ENCODE data around the gene AMELX.

Gene AMELX

GRCh38 chrX:11267425-11267824, 25.8 kb upstream of the AMELX start:
- no peak overlapping the region for H3K4me2 ChIP-seq (ENCODE audit: low read length)
- no peak overlapping the region for H3K9ac ChIP-seq
- no peak for TF ChIP-seq CTCF (IDR thresholded peaks at IDR 0.05)
- no peaks in the 10 kb centered on the region for H3K4me1 ChIP-seq
- H3K4me3 ChIP-seq (ENCODE audit: low read depth, low read length) = no peak overlapping the region
- no peaks in the 10 kb centered on the region for H3K36me3 ChIP-seq (ENCODE audit: control insufficient read depth, insufficient read depth, low read length)
- H3K79me2 ChIP-seq = no peaks in the 10 kb centered on the region
- no peaks in the 10 kb centered on the region for H3K9me3 ChIP-seq (ENCODE audit: control insufficient read depth, low read length)
- no peak overlapping the region for H3K27ac ChIP-seq
- H3K27me3 ChIP-seq (ENCODE audit: control insufficient read depth, insufficient read depth, low read length) = no peaks in the 10 kb centered on the region
- no peak overlapping the region for H2AFZ ChIP-seq

GRCh38 chrX:11269006-11269405, 24.2 kb upstream of the AMELX start:
- no peak overlapping the region for H2AFZ ChIP-seq
- no peak overlapping the region for H3K4me2 ChIP-seq (ENCODE audit: low read length)
- H3K9me3 ChIP-seq (ENCODE audit: control insufficient read depth, low read length) = no peaks in the 10 kb centered on the region
- no peak overlapping the region for H3K4me3 ChIP-seq (ENCODE audit: low read depth, low read length)
- H3K4me1 ChIP-seq = no peaks in the 10 kb centered on the region
- H3K27ac ChIP-seq = no peak overlapping the region
- no peak for TF ChIP-seq CTCF (IDR thresholded peaks at IDR 0.05)
- no peak overlapping the region for H3K9ac ChIP-seq
- no peaks in the 10 kb centered on the region for H3K36me3 ChIP-seq (ENCODE audit: control insufficient read depth, insufficient read depth, low read length)
- no peaks in the 10 kb centered on the region for H3K79me2 ChIP-seq
- no peaks in the 10 kb centered on the region for H3K27me3 ChIP-seq (ENCODE audit: control insufficient read depth, insufficient read depth, low read length)

DNA sequence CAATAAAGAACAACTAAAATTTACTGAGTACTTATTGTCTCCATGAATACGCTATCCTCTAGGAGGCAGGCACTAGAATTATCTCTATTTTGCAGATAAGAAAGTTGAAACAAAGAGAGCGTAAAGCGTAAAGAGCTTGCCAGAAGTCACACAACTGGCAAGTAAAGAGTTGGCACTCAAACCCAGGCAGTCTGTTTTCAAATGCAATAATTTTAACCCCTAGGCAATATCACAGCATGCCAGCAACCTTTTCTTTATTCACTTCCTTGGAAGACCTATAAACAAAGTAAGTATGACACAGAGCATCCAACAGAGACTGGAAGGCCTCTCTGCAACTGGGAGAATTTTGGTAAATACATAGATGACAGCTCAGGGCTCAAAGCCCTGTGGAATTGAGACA, 23.2 kb upstream of the AMELX start:
- no peak overlapping the region for H3K4me3 ChIP-seq (ENCODE audit: low read depth, low read length)
- no peaks in the 10 kb centered on the region for H3K79me2 ChIP-seq
- no peak overlapping the region for H3K27ac ChIP-seq
- no peak overlapping the region for H2AFZ ChIP-seq
- no peaks in the 10 kb centered on the region for H3K36me3 ChIP-seq (ENCODE audit: control insufficient read depth, insufficient read depth, low read length)
- TF ChIP-seq CTCF (IDR thresholded peaks at IDR 0.05) = no peak
- H3K4me1 ChIP-seq = no peaks in the 10 kb centered on the region
- no peaks in the 10 kb centered on the region for H3K27me3 ChIP-seq (ENCODE audit: control insufficient read depth, insufficient read depth, low read length)
- no peak overlapping the region for H3K4me2 ChIP-seq (ENCODE audit: low read length)
- H3K9me3 ChIP-seq (ENCODE audit: control insufficient read depth, low read length) = no peaks in the 10 kb centered on the region
- H3K9ac ChIP-seq = no peak overlapping the region

DNA sequence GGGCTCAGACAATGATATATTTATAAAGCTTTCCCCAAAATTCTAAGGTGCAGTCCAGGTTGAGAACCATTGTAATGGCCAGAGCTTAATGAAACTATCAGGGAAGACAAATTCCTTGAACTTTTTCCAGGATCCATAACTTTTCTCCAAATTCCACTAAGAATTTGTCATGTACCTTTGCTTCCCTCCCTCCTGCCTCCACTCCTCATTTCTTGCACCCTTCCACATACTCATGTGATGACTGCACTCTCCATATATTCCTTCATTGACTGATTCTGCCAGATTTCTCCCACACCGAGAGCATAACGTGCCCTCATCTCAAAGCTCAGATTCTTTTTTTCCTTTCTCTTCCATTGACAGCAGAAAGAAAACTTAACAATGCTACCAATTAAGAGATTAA, 20.9 kb upstream of the AMELX start:
- no peak overlapping the region for H3K27ac ChIP-seq
- TF ChIP-seq CTCF (IDR thresholded peaks at IDR 0.05) = no peak
- H3K9ac ChIP-seq = no peak overlapping the region
- no peaks in the 10 kb centered on the region for H3K36me3 ChIP-seq (ENCODE audit: control insufficient read depth, insufficient read depth, low read length)
- no peaks in the 10 kb centered on the region for H3K27me3 ChIP-seq (ENCODE audit: control insufficient read depth, insufficient read depth, low read length)
- no peak overlapping the region for H3K4me3 ChIP-seq (ENCODE audit: low read depth, low read length)
- H3K79me2 ChIP-seq = no peaks in the 10 kb centered on the region
- H3K9me3 ChIP-seq (ENCODE audit: control insufficient read depth, low read length) = no peaks in the 10 kb centered on the region
- no peak overlapping the region for H2AFZ ChIP-seq
- H3K4me1 ChIP-seq = no peaks in the 10 kb centered on the region
- H3K4me2 ChIP-seq (ENCODE audit: low read length) = no peak overlapping the region

GRCh38 chrX:11272863-11273262, 20.4 kb upstream of the AMELX start:
- Histone ChIP-seq H3K27me3 (ENCODE audit: control insufficient read depth, insufficient read depth, low read length) (no peaks in the 10 kb centered on the region), H3K4me2 (ENCODE audit: low read length) (no peak overlapping the region), H3K4me1 (no peaks in the 10 kb centered on the region), H3K27ac (no peak overlapping the region), H3K79me2 (no peaks in the 10 kb centered on the region), H3K4me3 (ENCODE audit: low read depth, low read length) (no peak overlapping the region), H3K36me3 (ENCODE audit: control insufficient read depth, insufficient read depth, low read length) (no peaks in the 10 kb centered on the region), H3K9me3 (ENCODE audit: control insufficient read depth, low read length) (no peaks in the 10 kb centered on the region), H2AFZ (no peak overlapping the region), H3K9ac (no peak overlapping the region)
- TF ChIP-seq CTCF (IDR thresholded peaks at IDR 0.05) = no peak

Measured in parathyroid adenoma (tissue), 2 donors.